ENCODE measurements around the gene ANKRD13A. TPM values are rescaled to one million over a fixed set of nuclear protein-coding genes. Genes with fewer than 3 reads are reported as not detected.

ANKRD13A gene
- total and polyA plus RNA-seq, 5 donors from 2014 or later: 36.6 to 71.0 (median 41.8) TPM

GRCh38 chr12:109999983-110000505, 814 bp downstream of the ANKRD13A start:
- Histone ChIP-seq H3K27me3 (ENCODE audit: control insufficient read depth, insufficient read depth, low read length) (no peaks in the 10 kb centered on the region), H3K36me3 (ENCODE audit: control insufficient read depth, insufficient read depth, low read length) (peaks cover 7% of the 10 kb centered on the region), H3K4me1 (ENCODE audit: control insufficient read depth, insufficient read depth, low read length, poor library complexity, severe bottlenecking) (peaks cover 49% of the 10 kb centered on the region), H3K9me3 (ENCODE audit: control insufficient read depth in 2 of 2, low read length in 2 of 2) (no peaks in the 10 kb centered on the region), H3K4me3 (ENCODE audit: low read depth, low read length) (peak overlapping the region; percentile 83), H3K27ac (ENCODE audit: insufficient read depth, low read length, poor library complexity, severe bottlenecking) (peak overlapping the region; percentile 49)
- no peaks in the 10 kb centered on the region for H3K9me3 Mint-ChIP-seq
- H3K27me3 Mint-ChIP-seq: no peaks in the 10 kb centered on the region
- H3K4me3 Mint-ChIP-seq: peak overlapping the region; percentile 98 to 100 (median 99)
- peaks cover 19 to 84% (median 57%) of the 10 kb centered on the region in 4 donors for H3K4me1 Mint-ChIP-seq
- ATAC-seq (ENCODE audit: low read depth in 2 of 2) (no peak), DNase-seq (peak in 1 of 3 donors; percentile 39)
- peak overlapping the region; percentile 66 to 96 (median 94) for H3K27ac Mint-ChIP-seq
- no peaks in the 10 kb centered on the region for H3K36me3 Mint-ChIP-seq

- DNase-seq: no peak
- Histone ChIP-seq H3K36me3 (ENCODE audit: control insufficient read depth, insufficient read depth, low read length) (peaks cover 7% of the 10 kb centered on the region), H3K27me3 (ENCODE audit: control insufficient read depth, insufficient read depth, low read length) (no peaks in the 10 kb centered on the region), H3K9me3 (ENCODE audit: control insufficient read depth in 2 of 2, low read length in 2 of 2) (no peaks in the 10 kb centered on the region), H3K4me1 (ENCODE audit: control insufficient read depth, insufficient read depth, low read length, poor library complexity, severe bottlenecking) (peaks cover 55% of the 10 kb centered on the region), H3K4me3 (ENCODE audit: low read depth, low read length) (no peak overlapping the region), H3K27ac (ENCODE audit: insufficient read depth, low read length, poor library complexity, severe bottlenecking) (no peak overlapping the region)
- Mint-ChIP-seq H3K27me3 (no peaks in the 10 kb centered on the region), H3K9me3 (no peaks in the 10 kb centered on the region), H3K4me1 (peaks cover 20 to 92% (median 61%) of the 10 kb centered on the region in 4 donors), H3K4me3 (peak overlapping the region; percentile 29 to 100 (median 72)), H3K27ac (no peak overlapping the region), H3K36me3 (peaks cover 3% of the 10 kb centered on the region)
- no peak for ATAC-seq (ENCODE audit: low read depth in 2 of 2)
These were observed 2.4 kb downstream of the ANKRD13A start for GRCh38 chr12:110001596-110001995.

GRCh38 chr12:110002676-110003515, 3.7 kb downstream of the ANKRD13A start:
- no peak overlapping the region for H3K4me3 ChIP-seq (ENCODE audit: low read depth, low read length)
- peaks cover 4% of the 10 kb centered on the region for H3K36me3 Mint-ChIP-seq
- peaks cover 15 to 91% (median 62%) of the 10 kb centered on the region in 4 donors for H3K4me1 Mint-ChIP-seq
- H3K27ac ChIP-seq (ENCODE audit: insufficient read depth, low read length, poor library complexity, severe bottlenecking): no peak overlapping the region
- H3K9me3 ChIP-seq (ENCODE audit: control insufficient read depth in 2 of 2, low read length in 2 of 2): no peaks in the 10 kb centered on the region
- DNase-seq (no peak), ATAC-seq (ENCODE audit: low read depth in 2 of 2) (no peak)
- H3K27me3 ChIP-seq (ENCODE audit: control insufficient read depth, insufficient read depth, low read length): no peaks in the 10 kb centered on the region
- peak overlapping the region; percentile 41 to 51 (median 48) for H3K4me3 Mint-ChIP-seq
- peaks cover 57% of the 10 kb centered on the region for H3K4me1 ChIP-seq (ENCODE audit: control insufficient read depth, insufficient read depth, low read length, poor library complexity, severe bottlenecking)
- peaks cover 7% of the 10 kb centered on the region for H3K36me3 ChIP-seq (ENCODE audit: control insufficient read depth, insufficient read depth, low read length)
- H3K27me3 Mint-ChIP-seq: no peaks in the 10 kb centered on the region
- peak overlapping the region; percentile 81 to 94 (median 91) for H3K27ac Mint-ChIP-seq
- no peaks in the 10 kb centered on the region for H3K9me3 Mint-ChIP-seq

GRCh38 chr12:110004598-110004997, 5.4 kb downstream of the ANKRD13A start:
- H3K27me3 Mint-ChIP-seq: no peaks in the 10 kb centered on the region
- H3K4me3 Mint-ChIP-seq: peak overlapping the region in 3 of 4 donors; percentile 53 to 77 (median 54)
- H3K27ac ChIP-seq (ENCODE audit: insufficient read depth, low read length, poor library complexity, severe bottlenecking): peak overlapping the region; percentile 30
- no peaks in the 10 kb centered on the region for H3K9me3 Mint-ChIP-seq
- no peaks in the 10 kb centered on the region for H3K9me3 ChIP-seq (ENCODE audit: control insufficient read depth in 2 of 2, low read length in 2 of 2)
- DNase-seq: peak in 1 of 3 donors; percentile 33
- H3K36me3 ChIP-seq (ENCODE audit: control insufficient read depth, insufficient read depth, low read length): peaks cover 7% of the 10 kb centered on the region
- peak overlapping the region; percentile 59 to 94 (median 78) for H3K27ac Mint-ChIP-seq
- no peaks in the 10 kb centered on the region for H3K27me3 ChIP-seq (ENCODE audit: control insufficient read depth, insufficient read depth, low read length)
- peak overlapping the region; percentile 41 for H3K4me3 ChIP-seq (ENCODE audit: low read depth, low read length)
- H3K4me1 ChIP-seq (ENCODE audit: control insufficient read depth, insufficient read depth, low read length, poor library complexity, severe bottlenecking): peaks cover 53% of the 10 kb centered on the region
- H3K4me1 Mint-ChIP-seq: peaks cover 16 to 93% (median 66%) of the 10 kb centered on the region in 4 donors
- H3K36me3 Mint-ChIP-seq: peaks cover 7% of the 10 kb centered on the region
- peak; percentile 43 to 55 for ATAC-seq (ENCODE audit: low read depth in 2 of 2)

GRCh38 chr12:110005319-110005973, 6.2 kb downstream of the ANKRD13A start:
- H3K27me3 ChIP-seq (ENCODE audit: control insufficient read depth, insufficient read depth, low read length): no peaks in the 10 kb centered on the region
- H3K27me3 Mint-ChIP-seq: no peaks in the 10 kb centered on the region
- peaks cover 47% of the 10 kb centered on the region for H3K4me1 ChIP-seq (ENCODE audit: control insufficient read depth, insufficient read depth, low read length, poor library complexity, severe bottlenecking)
- peak overlapping the region; percentile 30 for H3K27ac ChIP-seq (ENCODE audit: insufficient read depth, low read length, poor library complexity, severe bottlenecking)
- H3K27ac Mint-ChIP-seq: peak overlapping the region; percentile 70 to 94 (median 87)
- H3K9me3 ChIP-seq (ENCODE audit: control insufficient read depth in 2 of 2, low read length in 2 of 2): no peaks in the 10 kb centered on the region
- ATAC-seq (ENCODE audit: low read depth in 2 of 2): peak; percentile 43 to 51
- H3K4me3 Mint-ChIP-seq: peak overlapping the region; percentile 35 to 78 (median 65)
- peak in 1 of 3 donors; percentile 51 for DNase-seq
- peak overlapping the region; percentile 41 for H3K4me3 ChIP-seq (ENCODE audit: low read depth, low read length)
- H3K9me3 Mint-ChIP-seq: no peaks in the 10 kb centered on the region
- peaks cover 7% of the 10 kb centered on the region for H3K36me3 ChIP-seq (ENCODE audit: control insufficient read depth, insufficient read depth, low read length)
- peaks cover 7% of the 10 kb centered on the region for H3K36me3 Mint-ChIP-seq
- H3K4me1 Mint-ChIP-seq: peaks cover 21 to 93% (median 67%) of the 10 kb centered on the region in 4 donors

GRCh38 chr12:110006115-110006514, 6.9 kb downstream of the ANKRD13A start:
- no peak for ATAC-seq (ENCODE audit: low read depth in 2 of 2)
- peak overlapping the region in 2 of 4 donors; percentile 24 to 53 for H3K4me3 Mint-ChIP-seq
- no peak overlapping the region for H3K27ac ChIP-seq (ENCODE audit: insufficient read depth, low read length, poor library complexity, severe bottlenecking)
- no peak for DNase-seq
- H3K27me3 ChIP-seq (ENCODE audit: control insufficient read depth, insufficient read depth, low read length): no peaks in the 10 kb centered on the region
- H3K36me3 ChIP-seq (ENCODE audit: control insufficient read depth, insufficient read depth, low read length): peaks cover 7% of the 10 kb centered on the region
- H3K9me3 ChIP-seq (ENCODE audit: control insufficient read depth in 2 of 2, low read length in 2 of 2): no peaks in the 10 kb centered on the region
- no peak overlapping the region for H3K4me3 ChIP-seq (ENCODE audit: low read depth, low read length)
- no peaks in the 10 kb centered on the region for H3K27me3 Mint-ChIP-seq
- peaks cover 21 to 93% (median 66%) of the 10 kb centered on the region in 4 donors for H3K4me1 Mint-ChIP-seq
- H3K9me3 Mint-ChIP-seq: no peaks in the 10 kb centered on the region
- peak overlapping the region in 2 of 3 donors; percentile 18 to 94 for H3K27ac Mint-ChIP-seq
- peaks cover 7% of the 10 kb centered on the region for H3K36me3 Mint-ChIP-seq
- H3K4me1 ChIP-seq (ENCODE audit: control insufficient read depth, insufficient read depth, low read length, poor library complexity, severe bottlenecking): peaks cover 41% of the 10 kb centered on the region

- no peak overlapping the region for H3K27ac ChIP-seq (ENCODE audit: insufficient read depth, low read length, poor library complexity, severe bottlenecking)
- H3K27me3 ChIP-seq (ENCODE audit: control insufficient read depth, insufficient read depth, low read length): no peaks in the 10 kb centered on the region
- H3K4me3 ChIP-seq (ENCODE audit: low read depth, low read length): peak overlapping the region; percentile 40
- Mint-ChIP-seq H3K4me3 (peak overlapping the region in 2 of 4 donors; percentile 31 to 53), H3K27ac (peak overlapping the region in 2 of 3 donors; percentile 33 to 75), H3K9me3 (no peaks in the 10 kb centered on the region), H3K4me1 (peaks cover 35 to 92% (median 70%) of the 10 kb centered on the region in 4 donors), H3K27me3 (no peaks in the 10 kb centered on the region), H3K36me3 (peaks cover 17% of the 10 kb centered on the region)
- peaks cover 15% of the 10 kb centered on the region for H3K36me3 ChIP-seq (ENCODE audit: control insufficient read depth, insufficient read depth, low read length)
- no peak for DNase-seq
- no peaks in the 10 kb centered on the region for H3K9me3 ChIP-seq (ENCODE audit: control insufficient read depth in 2 of 2, low read length in 2 of 2)
- peaks cover 38% of the 10 kb centered on the region for H3K4me1 ChIP-seq (ENCODE audit: control insufficient read depth, insufficient read depth, low read length, poor library complexity, severe bottlenecking)
- no peak for ATAC-seq (ENCODE audit: low read depth in 2 of 2)
These were observed 8.7 kb downstream of the ANKRD13A start for GRCh38 chr12:110007881-110008280.

Data from CD4-positive, CD25-positive, alpha-beta regulatory T cell (primary cell).